Neuron (in vitro differentiated cells): ENCODE data around the gene GNG2.

Source experiments
- H2AFZ ChIP-seq: one replicate; pipeline ENCODE4 v1.6.1; 2013; ENCODE audit warnings: low read depth, mild to moderate bottlenecking, inconsistent platforms, low read length, moderate library complexity
- H3K27me3 ChIP-seq: one replicate; pipeline ENCODE4 v1.6.1; 2013; ENCODE audit warnings: low read length; ENCODE audit not compliant: insufficient read depth
- H3K36me3 ChIP-seq: one replicate; pipeline ENCODE4 v1.6.1; 2013; ENCODE audit warnings: low read length; ENCODE audit not compliant: insufficient read depth
- H3K4me1 ChIP-seq: one replicate; pipeline ENCODE4 v1.6.1; 2013; ENCODE audit warnings: low read length; ENCODE audit not compliant: insufficient read depth
- H3K4me3 ChIP-seq: 2 replicates; pipeline ENCODE4 v1.5.1; 2013; ENCODE audit warnings: mild to moderate bottlenecking, low read length, moderate library complexity
- H3K9me3 ChIP-seq: one replicate; pipeline ENCODE4 v1.6.1; 2013; ENCODE audit warnings: low read length

The GNG2 gene

DNA sequence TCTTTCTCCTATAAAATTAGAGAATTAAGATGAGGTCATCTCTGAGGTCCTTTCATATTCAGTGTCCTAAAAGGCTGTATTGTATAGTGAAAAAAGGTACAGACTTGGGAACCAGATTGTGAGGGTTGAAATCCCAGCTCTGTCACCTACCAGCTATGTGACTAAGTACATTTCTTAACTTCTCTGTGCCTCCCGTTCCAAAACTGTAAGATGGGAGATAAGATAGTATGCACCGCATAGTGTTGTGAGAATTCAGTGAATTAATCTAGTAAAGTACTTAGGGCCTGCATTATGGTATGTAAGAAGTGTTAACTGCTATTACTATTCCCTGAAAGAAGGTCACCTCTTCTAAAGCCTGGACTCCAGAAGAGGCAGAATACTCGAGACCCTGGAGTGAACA lies 60.6 kb downstream of the GNG2 start:
- Histone ChIP-seq H2AFZ (no peak overlapping the region), H3K27me3 (no peaks in the 10 kb centered on the region), H3K36me3 (peaks cover 4% of the 10 kb centered on the region), H3K4me3 (no peak overlapping the region), H3K4me1 (peaks cover 27% of the 10 kb centered on the region), H3K9me3 (no peaks in the 10 kb centered on the region)

DNA sequence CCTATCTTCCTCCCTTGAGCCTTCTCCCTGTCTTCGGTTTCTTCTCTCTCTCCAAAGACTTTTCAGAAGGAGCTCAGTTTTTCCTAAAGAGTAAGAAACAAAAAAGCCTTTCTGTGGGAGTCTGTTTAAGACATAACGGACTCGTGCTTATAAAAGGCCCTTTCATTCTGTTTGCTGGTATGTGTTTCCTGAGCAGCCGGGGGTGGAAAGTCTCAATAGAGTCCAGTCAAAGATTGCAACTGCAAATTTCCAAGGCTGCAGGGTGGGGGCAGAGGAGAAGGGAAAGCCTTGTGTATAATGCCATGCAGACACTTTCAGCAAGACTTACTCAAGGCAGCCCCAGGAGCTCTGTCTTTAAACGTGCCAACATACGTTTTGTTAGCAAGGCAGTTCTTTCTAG lies 62.2 kb downstream of the GNG2 start:
- Histone ChIP-seq H3K4me1 (peaks cover 27% of the 10 kb centered on the region), H3K4me3 (peak overlapping the region; percentile 26), H3K27me3 (no peaks in the 10 kb centered on the region), H2AFZ (no peak overlapping the region), H3K36me3 (peaks cover 2% of the 10 kb centered on the region), H3K9me3 (no peaks in the 10 kb centered on the region)

DNA sequence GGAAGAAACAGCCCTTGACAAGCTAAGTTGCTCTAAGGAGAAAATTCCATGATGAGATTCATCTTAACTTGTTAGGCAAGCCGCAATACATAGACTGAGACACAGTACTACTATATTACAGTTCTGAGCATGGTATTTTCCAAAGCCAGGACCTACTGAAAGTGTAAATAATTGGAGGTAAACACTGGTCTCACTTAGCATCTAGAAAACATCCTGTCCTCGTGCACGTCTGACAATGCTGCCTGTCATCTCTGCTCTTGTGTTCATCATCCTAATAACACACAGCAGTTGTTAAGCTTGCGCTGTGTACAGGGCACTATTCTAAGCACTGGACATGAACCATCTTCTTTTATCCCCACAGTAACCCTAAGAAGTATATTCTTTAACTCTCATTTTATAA lies 64.2 kb downstream of the GNG2 start:
- Histone ChIP-seq H3K36me3 (peaks cover 2% of the 10 kb centered on the region), H2AFZ (no peak overlapping the region), H3K9me3 (no peaks in the 10 kb centered on the region), H3K4me3 (no peak overlapping the region), H3K4me1 (peaks cover 27% of the 10 kb centered on the region), H3K27me3 (no peaks in the 10 kb centered on the region)

DNA sequence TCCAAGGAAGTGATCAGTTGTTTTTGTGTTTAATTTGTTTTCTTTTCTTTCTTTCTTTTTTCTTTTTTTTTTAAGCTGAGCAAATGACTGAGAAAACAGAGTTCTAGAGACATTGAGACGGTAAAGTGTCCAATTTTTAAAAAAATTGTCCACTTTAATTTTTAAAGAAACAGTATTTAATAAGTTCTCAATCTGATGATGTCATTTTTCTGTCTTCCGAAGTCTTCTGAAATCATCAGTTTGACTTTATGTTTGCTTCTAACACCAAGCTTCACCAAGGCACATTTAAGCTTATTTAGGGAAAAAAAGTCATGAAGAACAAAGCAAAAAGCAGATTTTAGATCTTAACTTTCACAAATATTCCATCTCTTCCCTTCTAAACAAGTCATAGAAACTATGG lies 65.6 kb downstream of the GNG2 start:
- H3K9me3 ChIP-seq = no peaks in the 10 kb centered on the region
- peaks cover 30% of the 10 kb centered on the region for H3K4me1 ChIP-seq
- H2AFZ ChIP-seq = no peak overlapping the region
- no peak overlapping the region for H3K4me3 ChIP-seq
- H3K27me3 ChIP-seq = no peaks in the 10 kb centered on the region
- peaks cover 2% of the 10 kb centered on the region for H3K36me3 ChIP-seq

DNA sequence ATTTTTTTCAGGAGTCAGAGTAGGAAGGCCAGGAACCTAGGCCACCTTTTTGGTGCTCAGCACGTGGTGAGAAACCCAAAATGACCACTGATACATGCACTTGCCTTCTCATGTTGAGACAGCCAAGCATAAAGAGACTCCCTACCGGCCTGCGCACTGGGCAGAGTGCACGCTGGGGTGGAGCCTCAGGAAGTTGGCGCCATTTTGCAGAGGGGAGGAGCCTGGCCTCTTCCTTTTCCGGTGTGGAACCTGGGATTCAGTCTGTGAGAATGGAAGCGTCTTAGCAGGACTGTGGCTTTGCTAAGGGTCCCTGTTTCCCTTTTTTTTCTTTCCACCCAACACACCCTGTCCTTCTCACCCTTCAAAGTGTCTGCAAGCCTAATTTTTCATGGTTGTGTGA lies 66.0 kb downstream of the GNG2 start:
- H3K4me3 ChIP-seq = no peak overlapping the region

DNA sequence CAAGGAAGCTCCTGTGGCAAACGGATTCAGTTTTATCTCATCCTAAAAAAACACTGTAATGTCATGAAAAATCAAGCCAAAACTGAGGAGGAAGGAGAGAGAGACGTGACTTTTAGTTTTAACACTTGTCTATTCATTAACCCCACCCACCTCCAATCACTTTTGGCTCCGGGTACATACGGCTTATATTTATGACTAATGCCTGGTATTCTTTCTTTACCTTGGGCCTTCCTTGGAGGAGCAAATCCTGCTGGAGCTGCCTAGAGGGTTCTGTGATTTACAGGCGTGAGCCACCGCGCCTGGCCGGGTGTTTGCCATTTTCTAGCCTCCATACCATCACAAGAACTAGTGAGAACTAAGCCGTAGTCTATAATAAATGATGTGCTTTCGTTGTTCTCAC lies 68.2 kb downstream of the GNG2 start:
- peaks cover 2% of the 10 kb centered on the region for H3K36me3 ChIP-seq
- H3K4me3 ChIP-seq = no peak overlapping the region
- no peaks in the 10 kb centered on the region for H3K9me3 ChIP-seq
- H3K4me1 ChIP-seq = peaks cover 8% of the 10 kb centered on the region
- no peaks in the 10 kb centered on the region for H3K27me3 ChIP-seq
- H2AFZ ChIP-seq = no peak overlapping the region

More for the DNA sequence above, 66.0 kb downstream of the GNG2 start:
- Histone ChIP-seq H3K36me3 (peaks cover 2% of the 10 kb centered on the region), H3K27me3 (no peaks in the 10 kb centered on the region), H2AFZ (no peak overlapping the region), H3K9me3 (no peaks in the 10 kb centered on the region), H3K4me1 (peaks cover 29% of the 10 kb centered on the region)

DNA sequence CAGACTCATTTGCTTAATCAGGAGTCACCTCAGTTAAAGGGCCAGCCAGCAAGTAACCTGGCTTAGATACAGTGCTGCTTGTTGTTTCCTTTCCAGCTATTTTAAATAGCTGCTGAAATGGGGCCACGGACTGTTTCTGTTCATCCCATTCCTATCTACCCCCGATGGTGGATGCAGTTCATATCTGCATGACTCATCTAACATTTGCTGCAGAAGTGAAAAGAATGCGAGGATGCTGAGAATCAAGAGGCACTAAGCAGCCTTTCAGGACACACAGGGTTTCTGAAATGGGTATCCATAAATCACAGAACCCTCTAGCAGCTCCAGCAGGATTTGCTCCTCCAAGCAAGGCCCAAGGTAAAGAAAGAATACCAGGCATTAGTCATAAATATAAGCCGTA lies 68.8 kb downstream of the GNG2 start:
- no peaks in the 10 kb centered on the region for H3K9me3 ChIP-seq
- H3K4me1 ChIP-seq = peaks cover 3% of the 10 kb centered on the region
- H2AFZ ChIP-seq = no peak overlapping the region
- no peaks in the 10 kb centered on the region for H3K27me3 ChIP-seq
- H3K36me3 ChIP-seq = peaks cover 2% of the 10 kb centered on the region
- H3K4me3 ChIP-seq = no peak overlapping the region

DNA sequence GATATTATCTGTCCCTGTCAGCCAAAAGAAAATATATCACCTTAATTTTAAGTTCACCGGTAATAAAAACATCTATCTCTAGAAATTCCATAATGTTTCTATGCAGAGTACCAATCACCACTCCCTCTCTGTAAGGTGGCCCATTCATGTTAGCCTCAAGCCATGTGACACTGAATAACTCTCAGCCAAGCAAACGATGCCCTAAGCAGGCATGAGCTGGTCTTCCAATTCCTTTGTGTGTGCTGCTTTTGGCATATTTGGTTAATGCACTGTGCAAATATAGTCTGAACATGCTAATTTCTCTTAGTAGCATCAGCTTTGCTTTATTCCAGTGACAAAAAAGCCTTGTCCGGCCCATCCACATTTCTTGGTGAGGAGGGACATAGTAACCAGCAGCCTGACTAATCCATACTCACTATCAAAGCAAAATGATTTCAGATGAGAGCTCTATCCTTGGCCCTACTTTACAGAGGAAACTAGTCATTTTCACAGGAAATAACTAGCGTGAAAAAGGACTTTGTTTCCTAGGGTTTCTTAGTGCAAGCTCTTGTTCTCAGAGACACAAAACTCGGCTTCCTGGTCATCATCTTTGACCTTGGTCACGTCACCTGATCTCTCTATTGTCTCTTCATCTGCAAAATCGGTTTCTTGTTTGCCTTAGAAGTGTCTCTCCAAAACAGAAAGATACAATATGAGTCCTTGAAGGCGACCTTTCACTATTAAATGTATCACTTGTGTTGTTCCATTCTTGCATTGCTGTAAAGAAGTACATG lies 69.7 kb downstream of the GNG2 start:
- H3K4me1 ChIP-seq = peaks cover 3% of the 10 kb centered on the region
- no peaks in the 10 kb centered on the region for H3K9me3 ChIP-seq
- H3K36me3 ChIP-seq = peaks cover 2% of the 10 kb centered on the region
- H3K4me3 ChIP-seq = no peak overlapping the region
- no peaks in the 10 kb centered on the region for H3K27me3 ChIP-seq
- no peak overlapping the region for H2AFZ ChIP-seq

DNA sequence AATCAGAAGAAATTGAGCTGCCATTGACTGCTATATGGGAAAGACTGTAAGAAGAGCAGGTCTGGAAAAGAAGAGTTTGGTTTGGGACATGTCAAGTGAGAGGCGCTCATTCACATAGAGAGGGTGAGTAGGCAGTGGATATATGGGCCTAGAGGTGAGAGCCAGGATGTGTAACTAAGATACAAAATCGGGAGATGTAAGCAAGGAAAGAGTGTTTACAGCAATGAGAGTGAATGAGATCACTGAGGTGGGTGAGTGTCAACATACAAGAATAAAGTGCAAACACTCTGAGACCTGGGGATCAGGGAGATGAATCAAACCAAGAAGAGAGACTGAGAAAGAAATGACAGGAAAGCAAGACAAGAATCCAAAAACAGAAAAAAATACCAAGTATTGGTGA lies 70.9 kb downstream of the GNG2 start:
- H3K9me3 ChIP-seq = no peaks in the 10 kb centered on the region
- no peak overlapping the region for H2AFZ ChIP-seq
- H3K27me3 ChIP-seq = no peaks in the 10 kb centered on the region
- H3K36me3 ChIP-seq = no peaks in the 10 kb centered on the region
- H3K4me1 ChIP-seq = peaks cover 3% of the 10 kb centered on the region
- no peak overlapping the region for H3K4me3 ChIP-seq

DNA sequence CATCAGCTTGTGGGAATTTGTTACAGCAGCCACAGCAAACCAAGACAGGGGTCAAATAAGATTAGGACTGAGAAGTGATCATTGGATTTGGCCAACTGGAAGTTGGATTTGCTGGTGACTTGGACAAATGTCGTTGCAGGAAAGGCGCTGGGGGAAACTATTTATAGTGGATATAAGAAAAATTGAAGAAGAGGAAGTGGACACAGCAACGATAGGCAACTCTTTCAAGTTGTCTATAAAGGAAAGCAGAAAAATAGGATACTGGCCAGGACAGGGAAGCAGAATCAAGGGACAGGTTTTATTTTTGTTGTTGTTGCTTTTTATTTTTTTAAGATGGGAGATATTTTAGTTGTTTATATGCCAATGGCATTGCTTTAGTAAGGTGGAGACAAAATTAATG lies 72.8 kb downstream of the GNG2 start:
- H2AFZ ChIP-seq = no peak overlapping the region
- H3K36me3 ChIP-seq = no peaks in the 10 kb centered on the region
- peaks cover 3% of the 10 kb centered on the region for H3K4me1 ChIP-seq
- no peaks in the 10 kb centered on the region for H3K9me3 ChIP-seq
- no peaks in the 10 kb centered on the region for H3K27me3 ChIP-seq
- H3K4me3 ChIP-seq = no peak overlapping the region

DNA sequence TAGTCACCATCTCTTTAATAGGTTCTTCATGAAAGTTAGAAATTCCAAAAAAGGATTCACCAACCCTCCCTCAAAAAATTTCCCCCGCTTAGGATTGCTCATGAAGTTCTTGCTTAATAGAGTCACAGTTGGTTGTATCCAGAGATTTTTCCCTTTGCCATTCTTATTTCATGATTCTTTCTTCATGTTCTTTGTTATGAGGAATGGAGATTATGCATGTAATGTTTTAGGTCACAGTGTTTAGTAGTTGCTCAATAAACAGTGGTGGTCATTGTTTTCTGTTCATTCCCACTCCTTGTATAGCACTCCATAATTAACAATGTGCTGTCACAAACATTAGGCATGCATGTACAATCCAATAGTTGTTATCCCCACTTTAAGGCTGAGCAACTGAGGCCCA lies 77.7 kb downstream of the GNG2 start:
- no peaks in the 10 kb centered on the region for H3K9me3 ChIP-seq
- no peaks in the 10 kb centered on the region for H3K36me3 ChIP-seq
- H3K27me3 ChIP-seq = no peaks in the 10 kb centered on the region
- no peak overlapping the region for H3K4me3 ChIP-seq
- peaks cover 15% of the 10 kb centered on the region for H3K4me1 ChIP-seq
- no peak overlapping the region for H2AFZ ChIP-seq

DNA sequence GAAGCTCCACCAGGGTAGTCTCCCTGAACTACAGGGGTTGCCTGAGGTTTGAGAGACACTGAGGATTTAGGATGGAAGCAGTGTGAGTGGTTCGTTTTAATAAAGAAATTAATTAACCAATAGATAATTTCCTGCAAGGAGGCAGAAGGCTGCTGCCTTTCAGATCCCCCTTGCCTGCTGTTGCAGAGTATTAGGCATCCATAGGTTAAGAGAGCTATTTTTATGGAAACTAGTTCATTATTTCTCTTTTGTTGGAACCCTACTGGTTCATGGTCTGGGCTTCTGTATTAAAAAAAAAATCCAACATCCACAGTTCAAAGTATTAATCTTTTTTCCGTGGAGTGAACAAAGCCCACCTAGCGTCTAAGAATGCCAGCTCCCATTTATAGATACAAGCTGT lies 78.4 kb downstream of the GNG2 start:
- Histone ChIP-seq H3K4me3 (no peak overlapping the region), H3K4me1 (peaks cover 15% of the 10 kb centered on the region), H3K36me3 (no peaks in the 10 kb centered on the region), H2AFZ (no peak overlapping the region), H3K9me3 (no peaks in the 10 kb centered on the region), H3K27me3 (no peaks in the 10 kb centered on the region)

DNA sequence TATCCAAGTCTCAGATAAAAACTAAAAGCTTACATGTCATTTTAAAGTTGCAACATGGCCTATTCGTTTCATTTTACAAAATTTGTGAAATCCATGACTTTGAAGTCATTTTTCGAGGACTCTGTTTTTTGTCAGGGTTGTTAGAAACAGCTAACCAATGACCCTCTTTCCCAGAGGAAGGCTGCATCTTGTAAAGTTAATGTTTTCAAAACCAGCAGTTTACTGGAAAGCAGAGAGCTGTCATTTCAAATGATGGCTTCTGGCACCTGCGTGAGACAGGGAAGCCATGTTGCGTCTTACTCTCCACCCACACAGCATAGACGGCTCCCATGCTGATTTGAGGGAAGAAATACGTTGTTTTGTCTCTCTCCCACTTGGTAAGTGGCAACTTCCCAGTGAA lies 78.8 kb downstream of the GNG2 start:
- no peaks in the 10 kb centered on the region for H3K27me3 ChIP-seq
- peaks cover 15% of the 10 kb centered on the region for H3K4me1 ChIP-seq
- no peaks in the 10 kb centered on the region for H3K36me3 ChIP-seq
- H3K9me3 ChIP-seq = no peaks in the 10 kb centered on the region
- no peak overlapping the region for H2AFZ ChIP-seq
- H3K4me3 ChIP-seq = no peak overlapping the region

DNA sequence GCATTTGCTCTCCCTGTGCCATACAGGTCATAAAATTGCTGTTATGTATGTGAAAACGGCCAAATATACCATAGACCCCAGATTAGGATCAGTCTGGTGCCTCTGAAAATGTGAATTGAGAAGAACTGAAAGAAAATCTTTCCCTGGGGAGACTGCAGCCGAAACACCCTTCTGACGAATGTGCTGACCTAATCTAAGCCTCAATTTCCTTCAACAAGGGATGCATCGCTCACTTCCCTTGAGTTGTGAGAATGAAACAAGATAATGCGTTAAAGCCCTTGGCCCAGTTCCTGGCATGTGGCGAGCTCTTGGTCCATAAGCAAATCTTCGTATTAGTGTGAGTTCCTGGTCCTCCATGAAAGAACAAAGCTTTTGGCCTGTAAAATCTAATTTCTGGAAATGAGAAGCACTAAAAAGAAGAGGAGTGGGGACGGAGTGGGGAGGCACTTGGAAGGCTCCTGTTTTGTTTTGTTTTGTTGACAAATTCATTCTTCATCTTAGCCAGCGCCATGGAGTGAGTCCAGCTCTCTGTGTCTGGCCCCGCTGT lies 79.4 kb downstream of the GNG2 start:
- H3K9me3 ChIP-seq = no peaks in the 10 kb centered on the region
- no peaks in the 10 kb centered on the region for H3K27me3 ChIP-seq
- no peak overlapping the region for H3K4me3 ChIP-seq
- H2AFZ ChIP-seq = no peak overlapping the region
- H3K4me1 ChIP-seq = peaks cover 15% of the 10 kb centered on the region
- no peaks in the 10 kb centered on the region for H3K36me3 ChIP-seq
